MCF 10A (cell line): Measurements from ENCODE around the gene NECTIN2. TPM values are rescaled to one million over a fixed set of nuclear protein-coding genes. Genes with fewer than 3 reads are reported as not detected.

ENCODE experiments used
- BruUV-seq: library from RNA; stranded (reverse); fragments of 400-500 nt; replicated peaks from 2 replicates; lab custom pipeline; 2021; lab: Mats Ljungman, UMichigan
- CTCF ChIA-PET: fragments of 300-600 bp; sonication (Branson Sonifier 250); formaldehyde crosslinking; extraction: SDS; loops from one replicate; lab custom pipeline; 2021; ENCODE audit warnings: antibody characterized with exemption, inconsistent platforms; lab: Yijun Ruan, JAX
- POLR2A ChIA-PET: fragments of 300-600, 350-650 bp; sonication (Branson Sonifier 250); formaldehyde crosslinking; extraction: SDS; loops from one replicate; lab custom pipeline; 2020; ENCODE audit warnings: antibody characterized with exemption, inconsistent platforms; lab: Yijun Ruan, JAX
- DNase-seq: peaks from one replicate; pipeline ENCODE4 v3.0.0-alpha.2; 2018; ENCODE audit not compliant: unreplicated experiment
- H3K27ac Mint-ChIP-seq: one replicate; pipeline ENCODE4 v1.8.0; 2022; ENCODE audit warnings: mild to moderate bottlenecking, low read depth, mixed read lengths; ENCODE audit not compliant: unreplicated experiment
- H3K27me3 Mint-ChIP-seq: one replicate; pipeline ENCODE4 v1.8.0; 2022; ENCODE audit warnings: mixed read lengths; ENCODE audit not compliant: insufficient read depth, unreplicated experiment
- H3K36me3 Mint-ChIP-seq: one replicate; pipeline ENCODE4 v1.8.0; 2022; ENCODE audit warnings: mild to moderate bottlenecking, moderate library complexity, mixed read lengths; ENCODE audit not compliant: insufficient read depth, unreplicated experiment
- H3K4me1 Mint-ChIP-seq: one replicate; pipeline ENCODE4 v1.8.0; 2022; ENCODE audit warnings: mixed read lengths; ENCODE audit not compliant: insufficient read depth, unreplicated experiment
- H3K4me3 Mint-ChIP-seq: one replicate; pipeline ENCODE4 v1.8.0; 2022; ENCODE audit warnings: mild to moderate bottlenecking, moderate library complexity, mixed read lengths; ENCODE audit not compliant: unreplicated experiment
- H3K9me3 Mint-ChIP-seq: one replicate; pipeline ENCODE4 v1.8.0; 2022; ENCODE audit warnings: mixed read lengths; ENCODE audit not compliant: unreplicated experiment
- intact Hi-C: fragments of 100-400 bp; cut with micrococcal nuclease; formaldehyde crosslinking; loops from 2 replicates; pipeline ENCODE4 v1.14.1; 2022
- total RNA-seq: library from RNA; stranded (reverse); gene quantifications from 2 replicates; pipeline ENCODE4 v1.2.3, GENCODE V29; 2022
- TF ChIP-seq, protein P1 (sequence below): fragments of 200-600 bp; IDR thresholded peaks from one replicate; pipeline ENCODE4 v1.8.0; 2022; ENCODE audit warnings: antibody characterized with exemption, mild to moderate bottlenecking; ENCODE audit not compliant: unreplicated experiment

The NECTIN2 gene
- total RNA-seq, 1 experiment from 2014 or later = 46.5 TPM

DNA sequence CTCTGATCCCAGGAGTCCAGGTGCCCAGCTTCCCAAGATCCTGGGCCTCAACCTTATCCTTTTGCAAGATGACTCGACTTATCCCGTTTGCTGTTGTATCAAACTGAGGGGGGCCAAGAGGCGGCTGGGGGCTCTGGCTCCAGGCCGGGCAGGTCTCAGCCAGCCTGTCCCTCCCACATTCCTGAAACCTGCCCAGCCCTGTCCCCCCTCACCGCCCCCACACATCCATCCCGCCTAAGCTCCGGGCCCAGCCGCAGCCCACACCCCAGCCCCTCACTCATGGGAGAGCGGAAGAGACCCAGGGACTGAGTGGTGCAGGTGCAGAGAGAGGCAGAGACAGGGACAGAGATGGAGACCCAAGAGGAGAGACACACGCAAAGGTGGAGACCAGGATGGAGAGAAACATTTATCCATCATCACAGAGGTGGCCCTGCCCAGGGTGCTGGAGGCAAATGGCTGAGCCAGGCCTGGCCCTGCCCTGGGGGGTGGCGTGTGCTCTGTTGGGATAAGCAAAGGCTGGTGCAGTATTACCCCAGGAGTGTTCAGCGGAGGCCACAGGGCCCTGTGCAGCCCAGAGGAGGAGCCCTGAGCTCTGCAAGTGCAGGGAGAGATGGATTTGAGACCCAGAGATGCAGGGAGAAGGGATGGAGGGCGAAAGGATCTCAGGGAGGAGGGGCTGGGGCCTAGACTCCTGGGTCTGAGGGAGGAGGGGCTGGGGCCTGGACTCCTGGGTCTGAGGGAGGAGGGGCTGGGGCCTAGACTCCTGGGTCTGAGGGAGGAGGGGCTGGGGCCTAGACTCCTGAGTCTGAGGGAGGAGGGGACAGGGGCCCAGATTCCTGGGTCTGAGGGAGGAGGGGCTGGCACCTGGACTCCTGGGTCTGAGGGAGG is 35.6 kb upstream of the NECTIN2 start:
- TF ChIP-seq, protein P1, sequence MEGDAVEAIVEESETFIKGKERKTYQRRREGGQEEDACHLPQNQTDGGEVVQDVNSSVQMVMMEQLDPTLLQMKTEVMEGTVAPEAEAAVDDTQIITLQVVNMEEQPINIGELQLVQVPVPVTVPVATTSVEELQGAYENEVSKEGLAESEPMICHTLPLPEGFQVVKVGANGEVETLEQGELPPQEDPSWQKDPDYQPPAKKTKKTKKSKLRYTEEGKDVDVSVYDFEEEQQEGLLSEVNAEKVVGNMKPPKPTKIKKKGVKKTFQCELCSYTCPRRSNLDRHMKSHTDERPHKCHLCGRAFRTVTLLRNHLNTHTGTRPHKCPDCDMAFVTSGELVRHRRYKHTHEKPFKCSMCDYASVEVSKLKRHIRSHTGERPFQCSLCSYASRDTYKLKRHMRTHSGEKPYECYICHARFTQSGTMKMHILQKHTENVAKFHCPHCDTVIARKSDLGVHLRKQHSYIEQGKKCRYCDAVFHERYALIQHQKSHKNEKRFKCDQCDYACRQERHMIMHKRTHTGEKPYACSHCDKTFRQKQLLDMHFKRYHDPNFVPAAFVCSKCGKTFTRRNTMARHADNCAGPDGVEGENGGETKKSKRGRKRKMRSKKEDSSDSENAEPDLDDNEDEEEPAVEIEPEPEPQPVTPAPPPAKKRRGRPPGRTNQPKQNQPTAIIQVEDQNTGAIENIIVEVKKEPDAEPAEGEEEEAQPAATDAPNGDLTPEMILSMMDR = no peak
- intact Hi-C loops = no loop called here
- H3K4me1 Mint-ChIP-seq = peaks cover 17% of the 10 kb centered on the region
- no peaks in the 10 kb centered on the region for H3K9me3 Mint-ChIP-seq
- DNase-seq = no peak
- H3K27me3 Mint-ChIP-seq = no peaks in the 10 kb centered on the region
- CTCF ChIA-PET = interaction anchor here (0.6 to 2.3 kb wide), 6 partner anchors 25 to 66 kb away, joined by 3 to 9 read pairs (median 3); no protein-coding TSS in a partner anchor
- no peak overlapping the region for H3K27ac Mint-ChIP-seq
- POLR2A ChIA-PET = interaction anchor here (1.0 kb wide), 1 partner anchor 34 kb away, joined by 3 read pairs; no protein-coding TSS in a partner anchor
- no peak overlapping the region for H3K4me3 Mint-ChIP-seq
- no TSS peak for BruUV-seq
- peaks cover 4% of the 10 kb centered on the region for H3K36me3 Mint-ChIP-seq

DNA sequence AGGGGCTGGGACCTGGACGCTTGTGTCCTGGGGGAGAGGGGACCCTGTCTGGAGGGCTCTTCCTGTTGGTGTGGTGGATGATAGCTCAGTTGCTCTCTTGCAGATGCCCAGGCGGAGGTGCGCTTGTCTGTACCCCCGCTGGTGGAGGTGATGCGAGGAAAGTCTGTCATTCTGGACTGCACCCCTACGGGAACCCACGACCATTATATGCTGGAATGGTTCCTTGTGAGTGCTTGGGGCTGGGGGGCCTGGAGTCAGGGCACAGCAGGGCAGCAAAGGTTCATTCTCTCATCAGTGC is 35.0 kb upstream of the NECTIN2 start:
- Mint-ChIP-seq H3K27ac (no peak overlapping the region), H3K4me1 (peaks cover 17% of the 10 kb centered on the region), H3K9me3 (no peaks in the 10 kb centered on the region), H3K4me3 (no peak overlapping the region), H3K36me3 (peaks cover 4% of the 10 kb centered on the region), H3K27me3 (no peaks in the 10 kb centered on the region)
- no peak for DNase-seq
- intact Hi-C loops = no loop called here
- ChIA-PET CTCF (interaction anchor here (0.7 to 1.0 kb wide), 3 partner anchors 33 to 57 kb away, joined by 3 to 5 read pairs (median 3); no protein-coding TSS in a partner anchor), POLR2A (interaction anchor here (0.6 kb wide), 1 partner anchor 18 kb away, joined by 3 read pairs; no protein-coding TSS in a partner anchor)
- TF ChIP-seq, protein P1 = no peak
- BruUV-seq = no TSS peak

DNA sequence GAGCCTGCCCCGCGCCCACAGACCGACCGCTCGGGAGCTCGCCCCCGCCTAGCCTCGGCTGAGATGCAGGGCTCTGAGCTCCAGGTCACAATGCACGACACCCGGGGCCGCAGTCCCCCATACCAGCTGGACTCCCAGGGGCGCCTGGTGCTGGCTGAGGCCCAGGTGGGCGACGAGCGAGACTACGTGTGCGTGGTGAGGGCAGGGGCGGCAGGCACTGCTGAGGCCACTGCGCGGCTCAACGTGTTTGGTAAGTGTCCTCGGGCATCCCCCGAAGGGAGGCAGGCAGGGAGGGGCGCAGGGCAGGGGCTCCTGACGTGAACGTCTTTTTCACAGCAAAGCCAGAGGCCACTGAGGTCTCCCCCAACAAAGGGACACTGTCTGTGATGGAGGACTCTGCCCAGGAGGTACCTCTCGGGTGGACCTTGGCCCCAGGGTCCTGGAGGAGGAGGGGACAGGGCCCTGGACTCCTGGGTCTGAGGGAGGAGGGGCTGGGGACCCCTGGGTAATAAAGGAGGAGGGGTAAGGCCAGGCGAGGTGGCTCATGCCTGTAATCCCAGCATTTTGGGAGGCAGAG is 33.9 kb upstream of the NECTIN2 start:
- Mint-ChIP-seq H3K27ac (no peak overlapping the region), H3K27me3 (no peaks in the 10 kb centered on the region), H3K36me3 (peaks cover 4% of the 10 kb centered on the region), H3K4me3 (no peak overlapping the region), H3K4me1 (peaks cover 12% of the 10 kb centered on the region), H3K9me3 (no peaks in the 10 kb centered on the region)
- TF ChIP-seq, protein P1 = no peak
- ChIA-PET POLR2A (interaction anchor here (0.6 kb wide), 1 partner anchor 63 kb away, joined by 3 read pairs; no protein-coding TSS in a partner anchor), CTCF (interaction anchor here (0.6 kb wide), 1 partner anchor 28 kb away, joined by 3 read pairs; no protein-coding TSS in a partner anchor)
- BruUV-seq = no TSS peak
- no peak for DNase-seq
- intact Hi-C loops = no loop called here
